Fibroblast of lung (primary cell): ENCODE data around the gene PCK2. TPM values are rescaled to one million over a fixed set of nuclear protein-coding genes. Genes with fewer than 3 reads are reported as not detected.

Experiments used
- DNase-seq, 2 donors: peaks; one replicate each; pipeline versions ENCODE4 v3.0.0 to v3.0.0-alpha.2; 2010; ENCODE audit warnings: low read depth in 2 of 2
- H2AFZ ChIP-seq: 2 replicates; pipeline ENCODE4 v1.5.1; 2012; ENCODE audit warnings: low read length, control low read depth, inconsistent platforms
- H3K27ac ChIP-seq: 2 replicates; pipeline ENCODE4 v1.5.1; 2011; ENCODE audit warnings: low read length, control low read depth; ENCODE audit not compliant: insufficient read depth
- H3K27me3 ChIP-seq: 2 replicates; pipeline ENCODE4 v1.5.1; 2011; ENCODE audit warnings: mild to moderate bottlenecking, low read length; ENCODE audit not compliant: control insufficient read depth, insufficient read depth
- H3K36me3 ChIP-seq: 2 replicates; pipeline ENCODE4 v1.5.1; 2011; ENCODE audit warnings: low read length; ENCODE audit not compliant: control insufficient read depth, insufficient read depth
- H3K4me1 ChIP-seq: 2 replicates; pipeline ENCODE4 v1.5.1; 2011; ENCODE audit warnings: low read length; ENCODE audit not compliant: control insufficient read depth, insufficient read depth; ENCODE audit errors: extremely low read depth
- H3K4me2 ChIP-seq: 2 replicates; pipeline ENCODE4 v1.5.1; 2011; ENCODE audit warnings: low read length, control low read depth; ENCODE audit not compliant: insufficient read depth; ENCODE audit errors: extremely low read depth
- H3K4me3 ChIP-seq, 4 experiments: fragments of 200-600 bp in 1 of 4; sonication (generic) in 1 of 4; replicated peaks in 1 of 4; 2 replicates each; pipeline ENCODE4 v1.5.1; 2011 to 2016; ENCODE audit warnings: low read length in 4 of 4, low read depth in 3 of 4, mild to moderate bottlenecking in 3 of 4, control low read depth in 2 of 4, inconsistent platforms in 1 of 4, mixed read lengths in 1 of 4; ENCODE audit not compliant: insufficient read depth in 1 of 4; ENCODE audit errors: control extremely low read depth in 1 of 4
- H3K79me2 ChIP-seq: 2 replicates; pipeline ENCODE4 v1.5.1; 2012; ENCODE audit warnings: mild to moderate bottlenecking, low read length, inconsistent platforms; ENCODE audit not compliant: control insufficient read depth, insufficient read depth
- H3K9ac ChIP-seq: 2 replicates; pipeline ENCODE4 v1.5.1; 2011; ENCODE audit warnings: mild to moderate bottlenecking, low read length, control low read depth; ENCODE audit not compliant: insufficient read depth
- H3K9me3 ChIP-seq: 2 replicates; pipeline ENCODE4 v1.5.1; 2012; ENCODE audit warnings: low read depth, low read length; ENCODE audit not compliant: control insufficient read depth, insufficient read depth
- H4K20me1 ChIP-seq: 2 replicates; pipeline ENCODE4 v1.5.1; 2011; ENCODE audit warnings: low read length; ENCODE audit not compliant: control insufficient read depth, insufficient read depth; ENCODE audit errors: extremely low read depth
- EZH2 ChIP-seq: IDR thresholded peaks from 2 replicates; pipeline ENCODE4 v1.5.1; 2012; ENCODE audit warnings: low read length, control low read depth, mild to moderate bottlenecking; ENCODE audit errors: missing control alignments
- polyA plus RNA-seq, 2 donors: library from polyadenylated mRNA; depleted of rRNA in 1 of 2; stranded (reverse) in 1 of 2; unstranded in 1 of 2; fragments of >200 nt; gene quantifications; 2 replicates each; pipeline ENCODE4 v1.2.1, GENCODE V29; 2011 to 2012; ENCODE audit warnings: missing spikeins in 1 of 2
- total RNA-seq: library from RNA; depleted of rRNA; stranded (reverse); fragments of >200 nt; gene quantifications from 2 replicates; pipeline ENCODE4 v1.2.1, GENCODE V29; 2014
- TF ChIP-seq, protein P1 (sequence below), 2 donors: IDR thresholded peaks in 1 of 2; conservative IDR thresholded peaks in 1 of 2; 1 replicate in 1 of 2; 2 replicates in 1 of 2; pipeline ENCODE4 v1.5.1; 2011 to 2012; ENCODE audit warnings: low read length in 2 of 2, control low read depth in 1 of 2, inconsistent platforms in 1 of 2, low read depth in 1 of 2, mild to moderate bottlenecking in 1 of 2

PCK2 gene
- total and polyA plus RNA-seq, 2 donors (not counting 1 experiment from before 2014, with no cell fraction given): 15.9 to 71.3 TPM

DNA sequence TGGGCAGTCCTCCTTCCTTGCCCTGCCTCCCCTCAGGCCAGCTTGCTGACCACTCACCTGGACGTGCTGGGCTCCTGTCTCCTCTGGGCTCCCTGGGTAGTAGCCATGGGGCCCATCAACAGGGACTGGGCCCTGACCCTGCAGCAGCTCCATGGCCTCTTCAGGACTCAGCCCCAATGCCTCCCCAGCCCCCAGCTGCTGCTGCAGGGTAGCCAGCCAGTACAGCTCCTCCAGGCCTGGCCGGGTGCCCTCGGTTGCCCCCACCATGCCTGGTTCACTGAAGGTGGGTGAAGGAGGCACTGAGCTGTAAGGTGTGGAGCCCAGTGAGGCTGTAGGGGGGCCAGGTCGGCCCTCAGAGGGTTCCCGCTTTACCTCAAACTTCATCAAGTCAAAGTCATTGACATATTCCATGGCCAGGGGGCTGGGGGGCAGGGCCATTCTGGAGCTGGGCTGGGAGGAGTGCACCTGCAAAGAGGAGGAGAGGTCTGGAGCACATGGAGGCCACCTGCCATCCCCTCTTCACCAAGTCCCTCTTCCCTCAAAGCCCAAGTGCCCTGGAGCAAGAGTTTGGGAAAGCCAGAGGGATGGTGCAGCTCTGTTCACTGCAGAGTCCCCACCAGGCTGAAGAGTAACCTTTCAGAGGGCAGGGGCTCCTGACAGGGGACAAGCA lies 11.6 kb upstream of the PCK2 start:
- no peaks in the 10 kb centered on the region for H3K36me3 ChIP-seq
- no peak overlapping the region for H2AFZ ChIP-seq
- H3K4me3 ChIP-seq: no peak overlapping the region
- DNase-seq: no peak
- H3K4me1 ChIP-seq: peaks cover 3% of the 10 kb centered on the region
- H3K27ac ChIP-seq: no peak overlapping the region
- H3K9me3 ChIP-seq: no peaks in the 10 kb centered on the region
- no peak overlapping the region for H3K4me2 ChIP-seq
- H3K9ac ChIP-seq: no peak overlapping the region
- H4K20me1 ChIP-seq: no peaks in the 10 kb centered on the region
- TF ChIP-seq, protein P1, sequence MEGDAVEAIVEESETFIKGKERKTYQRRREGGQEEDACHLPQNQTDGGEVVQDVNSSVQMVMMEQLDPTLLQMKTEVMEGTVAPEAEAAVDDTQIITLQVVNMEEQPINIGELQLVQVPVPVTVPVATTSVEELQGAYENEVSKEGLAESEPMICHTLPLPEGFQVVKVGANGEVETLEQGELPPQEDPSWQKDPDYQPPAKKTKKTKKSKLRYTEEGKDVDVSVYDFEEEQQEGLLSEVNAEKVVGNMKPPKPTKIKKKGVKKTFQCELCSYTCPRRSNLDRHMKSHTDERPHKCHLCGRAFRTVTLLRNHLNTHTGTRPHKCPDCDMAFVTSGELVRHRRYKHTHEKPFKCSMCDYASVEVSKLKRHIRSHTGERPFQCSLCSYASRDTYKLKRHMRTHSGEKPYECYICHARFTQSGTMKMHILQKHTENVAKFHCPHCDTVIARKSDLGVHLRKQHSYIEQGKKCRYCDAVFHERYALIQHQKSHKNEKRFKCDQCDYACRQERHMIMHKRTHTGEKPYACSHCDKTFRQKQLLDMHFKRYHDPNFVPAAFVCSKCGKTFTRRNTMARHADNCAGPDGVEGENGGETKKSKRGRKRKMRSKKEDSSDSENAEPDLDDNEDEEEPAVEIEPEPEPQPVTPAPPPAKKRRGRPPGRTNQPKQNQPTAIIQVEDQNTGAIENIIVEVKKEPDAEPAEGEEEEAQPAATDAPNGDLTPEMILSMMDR (conservative IDR thresholded peaks at IDR 0.05 in 1 of 2, IDR thresholded peaks at IDR 0.05 in 1 of 2; ENCODE audit: low read depth in 1 of 2, low read length in 2 of 2): no peak
- TF ChIP-seq EZH2: no peak
- peaks cover 26% of the 10 kb centered on the region for H3K27me3 ChIP-seq
- no peaks in the 10 kb centered on the region for H3K79me2 ChIP-seq

DNA sequence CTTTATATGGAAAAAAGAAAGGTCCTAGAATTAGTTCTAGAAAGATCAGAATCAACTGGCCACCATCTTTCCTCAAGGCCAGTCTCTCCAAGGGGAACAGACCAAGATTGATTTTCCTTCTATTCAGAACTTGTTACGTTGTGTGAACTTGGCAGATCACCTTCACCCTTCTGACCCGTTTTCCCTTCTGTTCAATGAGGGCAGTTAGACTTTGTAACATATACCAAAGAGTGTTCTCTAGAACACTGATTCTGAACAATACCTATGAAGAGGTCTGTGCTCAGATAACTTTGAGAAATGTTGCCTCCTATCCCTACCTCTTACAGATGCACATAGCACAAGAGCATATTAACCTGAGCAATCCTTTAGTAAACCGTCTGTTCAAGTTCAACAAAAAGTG lies 10.6 kb upstream of the PCK2 start:
- peaks cover 3% of the 10 kb centered on the region for H3K4me1 ChIP-seq
- no peak for DNase-seq
- no peak for TF ChIP-seq EZH2
- TF ChIP-seq, protein P1 (conservative IDR thresholded peaks at IDR 0.05 in 1 of 2, IDR thresholded peaks at IDR 0.05 in 1 of 2; ENCODE audit: low read depth in 1 of 2, low read length in 2 of 2): no peak
- no peaks in the 10 kb centered on the region for H3K79me2 ChIP-seq
- no peaks in the 10 kb centered on the region for H3K36me3 ChIP-seq
- no peak overlapping the region for H3K4me2 ChIP-seq
- H3K9ac ChIP-seq: no peak overlapping the region
- peaks cover 26% of the 10 kb centered on the region for H3K27me3 ChIP-seq
- H4K20me1 ChIP-seq: no peaks in the 10 kb centered on the region
- no peak overlapping the region for H2AFZ ChIP-seq
- no peak overlapping the region for H3K27ac ChIP-seq
- no peak overlapping the region for H3K4me3 ChIP-seq
- no peaks in the 10 kb centered on the region for H3K9me3 ChIP-seq

DNA sequence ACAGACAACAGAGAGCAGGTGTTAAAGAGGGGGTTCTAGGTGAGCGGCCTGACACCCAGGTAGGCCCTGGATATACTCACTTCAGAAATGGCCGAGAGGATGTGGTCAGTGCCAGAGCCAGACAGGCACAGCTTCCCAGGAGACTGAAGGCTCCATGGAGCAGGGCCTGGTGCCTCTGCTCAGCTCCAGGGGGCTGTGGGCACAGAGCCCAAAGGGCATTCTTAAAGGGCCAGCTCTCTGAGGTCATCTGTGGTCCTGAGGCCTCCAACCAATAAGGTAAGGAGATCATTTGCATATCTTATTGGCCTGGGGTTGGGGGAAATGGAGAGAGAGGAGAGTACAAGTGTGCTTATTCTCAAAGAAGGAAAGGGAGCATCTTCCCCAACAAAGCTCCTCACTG lies 9.7 kb upstream of the PCK2 start:
- no peak for TF ChIP-seq EZH2
- TF ChIP-seq, protein P1 (conservative IDR thresholded peaks at IDR 0.05 in 1 of 2, IDR thresholded peaks at IDR 0.05 in 1 of 2; ENCODE audit: low read depth in 1 of 2, low read length in 2 of 2): no peak
- H3K9ac ChIP-seq: no peak overlapping the region
- no peak for DNase-seq
- H3K36me3 ChIP-seq: no peaks in the 10 kb centered on the region
- H4K20me1 ChIP-seq: no peaks in the 10 kb centered on the region
- no peak overlapping the region for H3K27ac ChIP-seq
- no peak overlapping the region for H2AFZ ChIP-seq
- H3K4me2 ChIP-seq: no peak overlapping the region
- H3K27me3 ChIP-seq: peaks cover 26% of the 10 kb centered on the region
- H3K4me1 ChIP-seq: peaks cover 3% of the 10 kb centered on the region
- H3K79me2 ChIP-seq: no peaks in the 10 kb centered on the region
- no peak overlapping the region for H3K4me3 ChIP-seq
- H3K9me3 ChIP-seq: no peaks in the 10 kb centered on the region
